ENCODE measurements around the gene TMPRSS4.
"Not testable (repeated sequence)": the region's sequence is repeated elsewhere in the genome, so short reads cannot be mapped to it uniquely, and the experiment has no call there.

DNA sequence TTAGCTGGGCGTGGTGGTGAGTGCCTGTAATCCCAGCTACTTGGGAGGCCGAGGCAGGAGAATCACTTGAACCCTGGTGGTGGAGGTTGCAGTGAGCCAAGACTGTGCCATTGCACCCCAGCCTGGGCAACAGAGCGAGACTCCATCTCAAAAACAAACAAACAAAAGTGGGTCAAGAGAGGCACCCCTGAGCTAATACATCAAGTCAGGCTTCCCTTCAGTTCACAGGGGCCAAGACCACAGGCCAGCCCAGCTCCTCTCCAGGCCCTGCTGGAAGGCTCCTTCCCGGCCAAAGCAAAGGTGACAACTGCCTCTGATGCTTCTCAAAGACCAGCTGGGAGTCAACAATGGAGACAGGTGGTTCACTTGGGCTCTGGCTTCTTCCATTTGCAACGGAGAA is 14.7 kb upstream of the TMPRSS4 start:
- TF ChIP-seq, protein P1, sequence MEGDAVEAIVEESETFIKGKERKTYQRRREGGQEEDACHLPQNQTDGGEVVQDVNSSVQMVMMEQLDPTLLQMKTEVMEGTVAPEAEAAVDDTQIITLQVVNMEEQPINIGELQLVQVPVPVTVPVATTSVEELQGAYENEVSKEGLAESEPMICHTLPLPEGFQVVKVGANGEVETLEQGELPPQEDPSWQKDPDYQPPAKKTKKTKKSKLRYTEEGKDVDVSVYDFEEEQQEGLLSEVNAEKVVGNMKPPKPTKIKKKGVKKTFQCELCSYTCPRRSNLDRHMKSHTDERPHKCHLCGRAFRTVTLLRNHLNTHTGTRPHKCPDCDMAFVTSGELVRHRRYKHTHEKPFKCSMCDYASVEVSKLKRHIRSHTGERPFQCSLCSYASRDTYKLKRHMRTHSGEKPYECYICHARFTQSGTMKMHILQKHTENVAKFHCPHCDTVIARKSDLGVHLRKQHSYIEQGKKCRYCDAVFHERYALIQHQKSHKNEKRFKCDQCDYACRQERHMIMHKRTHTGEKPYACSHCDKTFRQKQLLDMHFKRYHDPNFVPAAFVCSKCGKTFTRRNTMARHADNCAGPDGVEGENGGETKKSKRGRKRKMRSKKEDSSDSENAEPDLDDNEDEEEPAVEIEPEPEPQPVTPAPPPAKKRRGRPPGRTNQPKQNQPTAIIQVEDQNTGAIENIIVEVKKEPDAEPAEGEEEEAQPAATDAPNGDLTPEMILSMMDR (IDR thresholded peaks at IDR 0.05; ENCODE audit: low read length): not testable (repeated sequence)
- not testable (repeated sequence) for TF ChIP-seq EZH2 (optimal IDR thresholded peaks at IDR 0.05; ENCODE audit: low read depth, low read length)
